ENCODE results near the gene ARL2. TPM values are rescaled to one million over a fixed set of nuclear protein-coding genes. Genes with fewer than 3 reads are reported as not detected.

ARL2 gene
- total RNA-seq, 1 experiment from 2014 or later, result 203 TPM

GRCh38 chr11:65065851-65066250, 51.9 kb downstream of the ARL2 start:
- Histone ChIP-seq H2BK15ac (ENCODE audit: low read depth, low read length) (no peak overlapping the region), H3T11ph (ENCODE audit: low read length) (no peak overlapping the region), H3K56ac (ENCODE audit: insufficient read length, low read depth, low read length) (no peak overlapping the region), H4K5ac (ENCODE audit: insufficient read length, low read depth, low read length) (no peak overlapping the region), H2BK5ac (ENCODE audit: insufficient read length, low read length) (no peak overlapping the region), H3K27ac (ENCODE audit: insufficient read length, low read depth, low read length) (no peak overlapping the region), H2AK5ac (ENCODE audit: insufficient read length, low read length) (no peak overlapping the region), H3K27me3 (ENCODE audit: insufficient read depth, low read length) (no peaks in the 10 kb centered on the region), H3K4me2 (ENCODE audit: insufficient read depth, insufficient read length, low read length) (no peak overlapping the region), H3K9ac (ENCODE audit: extremely low read depth, insufficient read length, low read length) (no peak overlapping the region), H3K23me2 (ENCODE audit: insufficient read length, low read depth, low read length, poor library complexity, severe bottlenecking) (no peaks in the 10 kb centered on the region), H3K18ac (ENCODE audit: insufficient read length, low read depth, low read length) (peak overlapping the region; percentile 69), H2BK12ac (ENCODE audit: insufficient read length, low read depth, low read length) (peak overlapping the region; percentile 1), H3K79me2 (ENCODE audit: insufficient read depth, low read length) (no peaks in the 10 kb centered on the region), H2AFZ (ENCODE audit: low read length) (no peak overlapping the region), H4K91ac (ENCODE audit: insufficient read length, low read depth, low read length) (peak overlapping the region; percentile 86), H3K14ac (ENCODE audit: insufficient read depth, low read length) (0 out of 2 replicates have a peak overlapping the region, but pooled peaks have one; percentile 72), H3K23ac (ENCODE audit: insufficient read length, low read depth, low read length) (no peak overlapping the region), H4K8ac (replicated peaks; ENCODE audit: insufficient read length, low read depth, low read length) (no peak overlapping the region), H4K20me1 (ENCODE audit: control insufficient read depth, insufficient read depth, insufficient read length) (no peaks in the 10 kb centered on the region), H3K9me3 (ENCODE audit: control insufficient read depth, low read depth, low read length) (no peaks in the 10 kb centered on the region), H3K4me1 (ENCODE audit: insufficient read depth, low read length) (peaks cover 6% of the 10 kb centered on the region; the same call in 1 of the 2 replicates), H2BK120ac (ENCODE audit: low read depth, low read length, poor library complexity, severe bottlenecking) (no peak overlapping the region), H2BK20ac (ENCODE audit: low read depth, low read length, poor library complexity, severe bottlenecking) (no peak overlapping the region), H3K4ac (ENCODE audit: low read depth, low read length) (no peak overlapping the region), H3K79me1 (ENCODE audit: insufficient read depth, low read depth, low read length, poor library complexity, severe bottlenecking) (no peaks in the 10 kb centered on the region)
- no CpG with 5 or more reads among the region's 7 CpGs for WGBS (ENCODE audit: extremely low coverage, insufficient read length, low lambda C conversion rate)
- H3K27me3 Mint-ChIP-seq (ENCODE audit: low read depth), result peaks cover 2% of the 10 kb centered on the region
- DNase-seq, result no peak
- H3K36me3 Mint-ChIP-seq (ENCODE audit: insufficient read depth in 1 of 3, low read depth in 3 of 3), result no peaks in the 10 kb centered on the region
- peak overlapping the region in 2 of 3 experiments; percentile 77 to 98; a peak in 5 of 7 replicates for H3K27ac Mint-ChIP-seq
- no peaks in the 10 kb centered on the region for H3K9me3 Mint-ChIP-seq
- no peak for TF ChIP-seq CTCF (conservative IDR thresholded peaks at IDR 0.05)
- peaks cover 25 to 34% of the 10 kb centered on the region in 2 experiments for H3K4me1 Mint-ChIP-seq
- peak overlapping the region in 1 of 2 experiments; percentile 68; a peak in 3 of 5 replicates for H3K4me3 Mint-ChIP-seq
